ENCODE results near the gene CNDP2.
"Not testable (repeated sequence)": the region's sequence is repeated elsewhere in the genome, so short reads cannot be mapped to it uniquely, and the experiment has no call there.

Gene CNDP2

GRCh38 chr18:74521068-74521725, 25.0 kb downstream of the CNDP2 start (continued):
- TF ChIP-seq ZFP3 (CRISPR knock-in tag; IDR thresholded peaks at IDR 0.05) = no peak
- no peak for TF ChIP-seq CSDC2 (CRISPR knock-in tag; IDR thresholded peaks at IDR 0.05)
- TF ChIP-seq RARB (CRISPR knock-in tag; IDR thresholded peaks at IDR 0.05) = no peak
- TF ChIP-seq ZFP30 (CRISPR knock-in tag; IDR thresholded peaks at IDR 0.05) = no peak
- no peak for TF ChIP-seq SNAI2 (CRISPR knock-in tag; IDR thresholded peaks at IDR 0.05)
- no peak for TF ChIP-seq ZNF565 (CRISPR knock-in tag; conservative IDR thresholded peaks at IDR 0.05; ENCODE audit: low read depth)

DNA sequence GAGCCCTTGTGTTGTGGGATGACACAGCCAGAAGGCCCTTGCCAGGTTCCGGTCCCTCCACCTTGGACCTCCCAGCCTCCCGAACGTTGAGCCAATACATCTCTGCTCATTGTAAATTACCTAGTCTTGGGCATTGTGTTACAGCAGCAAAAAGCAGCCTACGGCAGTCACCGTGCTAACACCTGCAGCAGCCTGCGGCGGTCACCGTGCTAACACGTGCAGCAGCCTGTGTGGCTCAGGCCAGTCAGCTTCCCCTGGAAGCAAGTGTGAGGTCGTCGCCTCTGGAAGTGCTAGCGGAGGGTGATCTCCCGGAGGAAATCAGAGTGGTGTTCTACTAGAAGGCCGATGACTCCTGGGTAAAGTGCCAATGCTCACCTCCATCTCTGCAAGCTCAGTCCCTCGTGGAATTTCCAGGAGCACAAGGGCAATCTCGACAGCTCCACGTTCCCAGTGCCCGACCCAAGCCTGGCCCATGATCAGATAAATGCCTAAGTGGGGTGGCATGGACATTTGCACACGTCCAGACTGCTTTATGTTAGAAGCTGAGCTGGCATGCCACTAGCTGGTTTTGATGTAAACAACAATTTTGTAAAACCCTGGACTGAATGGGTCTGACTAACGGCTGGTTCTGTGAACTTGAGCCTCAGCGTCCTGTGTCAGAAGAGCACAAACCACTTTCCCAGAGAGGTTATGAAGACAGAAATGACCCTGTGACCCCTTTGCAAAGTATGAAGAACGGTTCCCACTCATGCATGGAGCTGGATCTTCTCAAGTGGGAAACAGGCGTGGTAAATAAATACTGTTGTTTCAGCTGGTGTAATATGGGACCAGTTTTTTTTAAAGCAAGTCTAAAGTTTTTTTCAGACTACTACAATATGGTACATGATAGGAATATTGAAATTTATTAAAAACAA, 26.7 kb downstream of the CNDP2 start:
- TF ChIP-seq ZNF8 (CRISPR knock-in tag; IDR thresholded peaks at IDR 0.05) (no peak), ISL1 (CRISPR knock-in tag; IDR thresholded peaks at IDR 0.05) (no peak), ZFP30 (CRISPR knock-in tag; IDR thresholded peaks at IDR 0.05) (no peak), GLIS3 (CRISPR knock-in tag; IDR thresholded peaks at IDR 0.05) (no peak)
- ATAC-seq = no peak; the same call in 2 of the 3 replicates

DNA sequence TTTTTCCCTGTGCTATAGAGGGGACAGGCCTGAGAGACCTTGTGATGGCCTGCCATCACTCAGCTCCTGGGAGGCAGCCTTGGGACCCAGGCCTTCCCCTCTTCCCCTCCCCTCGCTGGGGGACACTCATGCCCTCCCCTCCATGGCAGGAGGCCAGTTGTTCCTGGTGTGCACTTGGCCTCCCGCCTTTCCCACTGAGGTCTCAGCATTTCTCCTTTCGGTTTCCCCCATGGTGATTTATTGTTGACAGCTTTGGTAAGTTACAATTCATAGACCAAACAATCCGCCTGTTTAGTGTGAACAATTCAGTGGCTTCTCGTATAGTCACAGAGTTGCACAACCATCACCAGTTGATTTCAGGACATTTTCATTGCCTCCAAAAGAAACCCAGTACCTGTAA, 27.9 kb downstream of the CNDP2 start:
- TF ChIP-seq ZNF70 (CRISPR knock-in tag; IDR thresholded peaks at IDR 0.05) = no peak
- no peak for TF ChIP-seq BACH2 (CRISPR knock-in tag; IDR thresholded peaks at IDR 0.05; ENCODE audit: borderline replicate concordance)
- TF ChIP-seq ZNF8 (CRISPR knock-in tag; IDR thresholded peaks at IDR 0.05) = no peak
- no peak for TF ChIP-seq POU6F1 (CRISPR knock-in tag; IDR thresholded peaks at IDR 0.05; ENCODE audit: borderline replicate concordance, low read depth)
- no peak for TF ChIP-seq TCF4 (CRISPR knock-in tag; IDR thresholded peaks at IDR 0.05; ENCODE audit: borderline replicate concordance)
- no peak for TF ChIP-seq GLIS3 (CRISPR knock-in tag; IDR thresholded peaks at IDR 0.05)
- TF ChIP-seq CSRNP3 (CRISPR knock-in tag; IDR thresholded peaks at IDR 0.05) = no peak
- no peak for TF ChIP-seq PATZ1 (CRISPR knock-in tag; IDR thresholded peaks at IDR 0.05; ENCODE audit: borderline replicate concordance)
- TF ChIP-seq ARNTL (CRISPR knock-in tag; IDR thresholded peaks at IDR 0.05; ENCODE audit: borderline replicate concordance, low read depth) = no peak
- no peak for TF ChIP-seq ZNF565 (CRISPR knock-in tag; conservative IDR thresholded peaks at IDR 0.05; ENCODE audit: low read depth)
- TF ChIP-seq PPARA (CRISPR knock-in tag; IDR thresholded peaks at IDR 0.05; ENCODE audit: borderline replicate concordance) = no peak
- TF ChIP-seq SNAI2 (CRISPR knock-in tag; IDR thresholded peaks at IDR 0.05) = no peak
- TF ChIP-seq, protein P1, sequence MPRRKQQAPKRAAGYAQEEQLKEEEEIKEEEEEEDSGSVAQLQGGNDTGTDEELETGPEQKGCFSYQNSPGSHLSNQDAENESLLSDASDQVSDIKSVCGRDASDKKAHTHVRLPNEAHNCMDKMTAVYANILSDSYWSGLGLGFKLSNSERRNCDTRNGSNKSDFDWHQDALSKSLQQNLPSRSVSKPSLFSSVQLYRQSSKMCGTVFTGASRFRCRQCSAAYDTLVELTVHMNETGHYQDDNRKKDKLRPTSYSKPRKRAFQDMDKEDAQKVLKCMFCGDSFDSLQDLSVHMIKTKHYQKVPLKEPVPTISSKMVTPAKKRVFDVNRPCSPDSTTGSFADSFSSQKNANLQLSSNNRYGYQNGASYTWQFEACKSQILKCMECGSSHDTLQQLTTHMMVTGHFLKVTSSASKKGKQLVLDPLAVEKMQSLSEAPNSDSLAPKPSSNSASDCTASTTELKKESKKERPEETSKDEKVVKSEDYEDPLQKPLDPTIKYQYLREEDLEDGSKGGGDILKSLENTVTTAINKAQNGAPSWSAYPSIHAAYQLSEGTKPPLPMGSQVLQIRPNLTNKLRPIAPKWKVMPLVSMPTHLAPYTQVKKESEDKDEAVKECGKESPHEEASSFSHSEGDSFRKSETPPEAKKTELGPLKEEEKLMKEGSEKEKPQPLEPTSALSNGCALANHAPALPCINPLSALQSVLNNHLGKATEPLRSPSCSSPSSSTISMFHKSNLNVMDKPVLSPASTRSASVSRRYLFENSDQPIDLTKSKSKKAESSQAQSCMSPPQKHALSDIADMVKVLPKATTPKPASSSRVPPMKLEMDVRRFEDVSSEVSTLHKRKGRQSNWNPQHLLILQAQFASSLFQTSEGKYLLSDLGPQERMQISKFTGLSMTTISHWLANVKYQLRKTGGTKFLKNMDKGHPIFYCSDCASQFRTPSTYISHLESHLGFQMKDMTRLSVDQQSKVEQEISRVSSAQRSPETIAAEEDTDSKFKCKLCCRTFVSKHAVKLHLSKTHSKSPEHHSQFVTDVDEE (CRISPR knock-in tag; IDR thresholded peaks at IDR 0.05) = no peak
- no peak for TF ChIP-seq ZFP30 (CRISPR knock-in tag; IDR thresholded peaks at IDR 0.05)
- TF ChIP-seq CREB5 (CRISPR knock-in tag; IDR thresholded peaks at IDR 0.05; ENCODE audit: low read depth) = no peak
- no peak for TF ChIP-seq CSDC2 (CRISPR knock-in tag; IDR thresholded peaks at IDR 0.05)
- no peak for TF ChIP-seq OSR1 (CRISPR knock-in tag; IDR thresholded peaks at IDR 0.05)
- no peak for TF ChIP-seq ZC3H10 (CRISPR knock-in tag; IDR thresholded peaks at IDR 0.05)
- TF ChIP-seq ZFP3 (CRISPR knock-in tag; IDR thresholded peaks at IDR 0.05) = no peak
- no peak for ATAC-seq

GRCh38 chr18:74524915-74525314, 28.8 kb downstream of the CNDP2 start:
- ATAC-seq = not testable (repeated sequence)

Data from SK-N-SH treated with all-trans-retinoic acid at 6 μM for 48 hours (cell line).